ENCODE measurements around the gene FRMD4A.
"Not testable (repeated sequence)": the region's sequence is repeated elsewhere in the genome, so short reads cannot be mapped to it uniquely, and the experiment has no call there.

DNA sequence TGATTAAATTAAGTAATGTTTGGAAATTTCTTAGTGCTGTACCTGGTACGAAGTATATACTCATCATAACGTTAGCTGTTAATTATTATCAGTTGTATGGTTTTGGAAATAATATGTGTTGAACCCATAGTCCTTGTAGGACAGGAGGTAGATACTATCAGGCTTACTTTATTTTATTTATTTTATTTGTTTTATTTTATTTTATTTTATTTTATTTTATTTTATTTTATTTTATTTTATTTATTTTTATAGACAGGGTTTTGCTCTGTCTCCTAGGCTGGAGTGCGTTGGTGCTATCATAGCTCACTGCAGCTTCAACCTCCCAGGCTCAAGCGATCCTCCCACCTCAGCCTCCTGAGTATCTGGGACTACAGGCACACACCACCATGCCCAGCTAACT, 465.5 kb downstream of the FRMD4A start:
- TF ChIP-seq, protein P1, sequence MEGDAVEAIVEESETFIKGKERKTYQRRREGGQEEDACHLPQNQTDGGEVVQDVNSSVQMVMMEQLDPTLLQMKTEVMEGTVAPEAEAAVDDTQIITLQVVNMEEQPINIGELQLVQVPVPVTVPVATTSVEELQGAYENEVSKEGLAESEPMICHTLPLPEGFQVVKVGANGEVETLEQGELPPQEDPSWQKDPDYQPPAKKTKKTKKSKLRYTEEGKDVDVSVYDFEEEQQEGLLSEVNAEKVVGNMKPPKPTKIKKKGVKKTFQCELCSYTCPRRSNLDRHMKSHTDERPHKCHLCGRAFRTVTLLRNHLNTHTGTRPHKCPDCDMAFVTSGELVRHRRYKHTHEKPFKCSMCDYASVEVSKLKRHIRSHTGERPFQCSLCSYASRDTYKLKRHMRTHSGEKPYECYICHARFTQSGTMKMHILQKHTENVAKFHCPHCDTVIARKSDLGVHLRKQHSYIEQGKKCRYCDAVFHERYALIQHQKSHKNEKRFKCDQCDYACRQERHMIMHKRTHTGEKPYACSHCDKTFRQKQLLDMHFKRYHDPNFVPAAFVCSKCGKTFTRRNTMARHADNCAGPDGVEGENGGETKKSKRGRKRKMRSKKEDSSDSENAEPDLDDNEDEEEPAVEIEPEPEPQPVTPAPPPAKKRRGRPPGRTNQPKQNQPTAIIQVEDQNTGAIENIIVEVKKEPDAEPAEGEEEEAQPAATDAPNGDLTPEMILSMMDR (IDR thresholded peaks at IDR 0.05): not testable (repeated sequence)
- TF ChIP-seq POLR2A (IDR thresholded peaks at IDR 0.05): not testable (repeated sequence)

Measured in heart left ventricle (tissue), 13 donors.